Measurements from ENCODE around the gene CASK. TPM values are rescaled to one million over a fixed set of nuclear protein-coding genes. Genes with fewer than 3 reads are reported as not detected.

Gene CASK, protein sequence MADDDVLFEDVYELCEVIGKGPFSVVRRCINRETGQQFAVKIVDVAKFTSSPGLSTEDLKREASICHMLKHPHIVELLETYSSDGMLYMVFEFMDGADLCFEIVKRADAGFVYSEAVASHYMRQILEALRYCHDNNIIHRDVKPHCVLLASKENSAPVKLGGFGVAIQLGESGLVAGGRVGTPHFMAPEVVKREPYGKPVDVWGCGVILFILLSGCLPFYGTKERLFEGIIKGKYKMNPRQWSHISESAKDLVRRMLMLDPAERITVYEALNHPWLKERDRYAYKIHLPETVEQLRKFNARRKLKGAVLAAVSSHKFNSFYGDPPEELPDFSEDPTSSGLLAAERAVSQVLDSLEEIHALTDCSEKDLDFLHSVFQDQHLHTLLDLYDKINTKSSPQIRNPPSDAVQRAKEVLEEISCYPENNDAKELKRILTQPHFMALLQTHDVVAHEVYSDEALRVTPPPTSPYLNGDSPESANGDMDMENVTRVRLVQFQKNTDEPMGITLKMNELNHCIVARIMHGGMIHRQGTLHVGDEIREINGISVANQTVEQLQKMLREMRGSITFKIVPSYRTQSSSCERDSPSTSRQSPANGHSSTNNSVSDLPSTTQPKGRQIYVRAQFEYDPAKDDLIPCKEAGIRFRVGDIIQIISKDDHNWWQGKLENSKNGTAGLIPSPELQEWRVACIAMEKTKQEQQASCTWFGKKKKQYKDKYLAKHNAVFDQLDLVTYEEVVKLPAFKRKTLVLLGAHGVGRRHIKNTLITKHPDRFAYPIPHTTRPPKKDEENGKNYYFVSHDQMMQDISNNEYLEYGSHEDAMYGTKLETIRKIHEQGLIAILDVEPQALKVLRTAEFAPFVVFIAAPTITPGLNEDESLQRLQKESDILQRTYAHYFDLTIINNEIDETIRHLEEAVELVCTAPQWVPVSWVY
- 18.9 to 23.6 TPM (median 23.1 TPM) in 5 replicates for total RNA-seq (2022; extraction: Qiagen RNA extraction; ENCODE audit: low read depth)

GRCh38 chrX:41923211-41923977, at the start of gene CASK:
CASK (minus strand) TSS chrX:41923554; CDS start chrX:41922988, 566 bp downstream.

DNA sequence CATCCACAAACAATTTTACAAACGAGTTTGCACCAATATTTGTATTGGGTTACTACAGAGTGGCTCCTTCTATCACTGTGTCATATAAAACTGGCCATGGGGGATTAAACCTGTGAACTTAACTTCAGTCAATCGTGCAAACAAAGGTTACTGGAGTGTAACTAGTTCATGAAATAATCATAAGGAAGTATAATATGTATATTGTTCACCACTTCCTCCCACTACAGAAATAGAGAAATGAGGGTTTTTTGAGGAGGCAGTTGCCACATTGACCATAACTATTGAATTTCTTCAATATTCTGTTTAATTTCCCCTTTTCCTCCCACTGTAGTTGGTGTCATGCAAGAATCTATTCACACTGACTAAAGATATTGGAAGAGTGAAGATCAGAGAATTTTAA, 199.5 kb downstream of the CASK start, which contains the start of gene GPR82:
TSS of gene GPR82 (plus strand) at position 356 of the 400 bp plus-strand sequence. CDS start 2,846 bp downstream, outside the sequence.

DNA sequence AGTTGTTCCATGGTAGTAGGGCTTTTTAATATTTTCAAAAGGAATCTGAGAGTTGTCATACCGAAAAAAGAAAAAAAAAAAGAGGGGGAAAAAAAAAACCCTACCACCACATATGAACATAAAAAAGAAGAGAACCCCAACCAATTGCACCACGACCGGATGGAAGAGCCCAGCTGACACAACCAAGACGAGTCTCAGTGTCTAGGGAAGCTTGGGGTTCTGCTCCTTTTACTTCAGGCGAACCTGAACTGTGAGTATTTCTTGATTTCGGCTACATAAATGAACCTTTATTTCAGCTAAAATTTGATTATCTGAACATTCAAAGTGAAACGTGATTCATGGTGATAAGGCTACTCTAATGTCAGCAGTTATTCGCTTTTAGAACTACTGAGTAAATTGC, 234.5 kb downstream of the CASK start, which contains the start of gene GPR34:
TSS of gene GPR34 (plus strand) at position 139 of the 400 bp plus-strand sequence. CDS start 6,661 bp downstream, outside the sequence.

Other genes with a start within 250 kb of the CASK start
- gene GPR34, start 234.6 kb downstream of the CASK start, total RNA-seq (2022; extraction: Qiagen RNA extraction; ENCODE audit: low read depth), result 0.12 TPM in 1 of 5 replicates, not detected in the others
- not detected in 5 replicates for gene GPR82, start 199.4 kb downstream of the CASK start, total RNA-seq (2022; extraction: Qiagen RNA extraction; ENCODE audit: low read depth)